Right lung (tissue), 5 donors: Measurements from ENCODE around the gene C1orf174. TPM values are rescaled to one million over a fixed set of nuclear protein-coding genes. Genes with fewer than 3 reads are reported as not detected.
"Not testable (repeated sequence)": the region's sequence is repeated elsewhere in the genome, so short reads cannot be mapped to it uniquely, and the experiment has no call there.

Source experiments
- DNase-seq, 2 donors: peaks; one replicate each; pipeline ENCODE4 v3.0.0-alpha.2; 2013
- polyA plus RNA-seq, 5 donors: library from polyadenylated mRNA; unstranded; fragments of 120-200 nt; gene quantifications; one replicate each; pipeline versions ENCODE4 v1.2.1 to v1.2.3, GENCODE V29; 2013; ENCODE audit warnings: inconsistent platforms in 1 of 5, low replicate concordance in 1 of 5; ENCODE audit not compliant: insufficient read length in 5 of 5, insufficient read depth in 1 of 5

Gene C1orf174
- polyA plus RNA-seq, 5 donors: 21.6 to 28.1 (median 23.5) TPM

- no peak for DNase-seq
Observed at GRCh38 chr1:3929126-3929525, 29.1 kb upstream of the C1orf174 start.

- DNase-seq: no peak
Observed at GRCh38 chr1:3928586-3928985, 28.5 kb upstream of the C1orf174 start.

- DNase-seq: no peak
Observed at GRCh38 chr1:3926956-3927355, 26.9 kb upstream of the C1orf174 start.

GRCh38 chr1:3925762-3926161 is 25.7 kb upstream of the C1orf174 start:
- no peak for DNase-seq

GRCh38 chr1:3925256-3925655 is 25.2 kb upstream of the C1orf174 start:
- DNase-seq: no peak

GRCh38 chr1:3924825-3925220 is 24.8 kb upstream of the C1orf174 start:
- DNase-seq: no peak

- no peak for DNase-seq
Observed at GRCh38 chr1:3924186-3924824, 24.2 kb upstream of the C1orf174 start.

- no peak for DNase-seq
Observed at GRCh38 chr1:3923378-3924185, 23.5 kb upstream of the C1orf174 start.

GRCh38 chr1:3922851-3923250 is 22.8 kb upstream of the C1orf174 start:
- DNase-seq: no peak

- no peak for DNase-seq
Observed at GRCh38 chr1:3922201-3922725, 22.2 kb upstream of the C1orf174 start.

GRCh38 chr1:3921765-3922164 is 21.7 kb upstream of the C1orf174 start:
- no peak for DNase-seq

GRCh38 chr1:3919706-3920105 is 19.6 kb upstream of the C1orf174 start:
- DNase-seq: no peak

GRCh38 chr1:3918966-3919611 is 19.0 kb upstream of the C1orf174 start:
- DNase-seq: no peak

- not testable (repeated sequence) for DNase-seq
Observed at GRCh38 chr1:3918359-3918758, 18.3 kb upstream of the C1orf174 start.

GRCh38 chr1:3917761-3918160 is 17.7 kb upstream of the C1orf174 start:
- no peak for DNase-seq

- DNase-seq: no peak
Observed at GRCh38 chr1:3915551-3916121, 15.6 kb upstream of the C1orf174 start.

GRCh38 chr1:3914911-3915310 is 14.8 kb upstream of the C1orf174 start:
- no peak for DNase-seq

- no peak for DNase-seq
Observed at GRCh38 chr1:3914331-3914851, 14.3 kb upstream of the C1orf174 start.

- DNase-seq: no peak
Observed at GRCh38 chr1:3912809-3913685, 13.0 kb upstream of the C1orf174 start.

GRCh38 chr1:3911981-3912808 is 12.1 kb upstream of the C1orf174 start:
- DNase-seq: no peak
